ENCODE measurements around the gene KBTBD13.

DNA sequence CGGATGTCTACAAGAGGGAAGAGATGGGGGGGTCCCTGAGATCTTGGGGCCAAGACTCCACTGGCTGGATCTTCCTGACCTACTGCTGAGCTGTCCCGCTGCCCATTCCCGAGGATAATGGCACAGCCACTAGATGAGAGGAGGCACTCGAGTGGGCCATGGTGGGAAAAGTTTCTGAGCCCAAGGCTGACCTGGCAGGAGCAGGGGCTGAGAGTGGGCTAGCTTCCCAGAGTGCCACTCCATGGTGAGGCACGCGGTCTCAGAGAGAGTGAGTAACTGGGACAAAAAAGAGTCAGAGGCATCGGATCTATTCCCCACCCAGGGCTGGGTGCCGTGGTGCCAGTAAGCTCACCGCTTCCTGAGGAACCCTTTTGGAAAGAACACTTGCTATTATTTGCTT, 20.4 kb upstream of the KBTBD13 start:
- TF ChIP-seq POLR2A (IDR thresholded peaks at IDR 0.05; ENCODE audit: low read length) (no peak), GATA1 (IDR thresholded peaks at IDR 0.05; ENCODE audit: low read depth, low read length) (no peak)
